HFFc6 (cell line): Measurements from ENCODE around the gene PTPRM. TPM values are rescaled to one million over a fixed set of nuclear protein-coding genes. Genes with fewer than 3 reads are reported as not detected.
A peak's percentile ranks its signal among the peaks of the same experiment; 100 is the strongest.

Source experiments
- DNase-seq: peaks from one replicate; pipeline ENCODE4 v3.0.0-alpha.2; 2018
- H3K27ac Mint-ChIP-seq: 2 replicates; pipeline ENCODE4 v1.8.0; 2020; ENCODE audit warnings: mild to moderate bottlenecking, mixed read lengths
- H3K27me3 Mint-ChIP-seq: 2 replicates; pipeline ENCODE4 v1.8.0; 2021; ENCODE audit warnings: mild to moderate bottlenecking, moderate library complexity, mixed read lengths; ENCODE audit not compliant: insufficient read depth
- H3K36me3 Mint-ChIP-seq: 2 replicates; pipeline ENCODE4 v1.8.0; 2021; ENCODE audit warnings: low read depth, mixed read lengths
- H3K4me1 Mint-ChIP-seq: 2 replicates; pipeline ENCODE4 v1.8.0; 2020; ENCODE audit warnings: low read depth, mixed read lengths
- H3K4me3 Mint-ChIP-seq: 2 replicates; pipeline ENCODE4 v1.8.0; 2020; ENCODE audit warnings: mild to moderate bottlenecking, moderate library complexity, mixed read lengths
- H3K9me3 Mint-ChIP-seq: 2 replicates; pipeline ENCODE4 v1.8.0; 2020; ENCODE audit warnings: mild to moderate bottlenecking, mixed read lengths
- total RNA-seq, 6 experiments: library from RNA; stranded (reverse); fragmentation: NEBNext Ultra II Directional; extraction: Animal tissue kit (Norgen Biotek cat#: 25700); gene quantifications; 2 replicates in 1 of 6; 3 replicates in 5 of 6; pipeline ENCODE4 v1.2.3, GENCODE V29; 2021
- TF ChIP-seq, protein P1 (sequence below): fragments of 200-600 bp; sonication (generic); IDR thresholded peaks from 2 replicates; pipeline ENCODE4 v1.5.0; 2021; ENCODE audit warnings: antibody characterized with exemption, mild to moderate bottlenecking

Gene PTPRM
- total RNA-seq, 6 experiments from 2014 or later = 39.4 to 49.8 (median 43.8) TPM

DNA sequence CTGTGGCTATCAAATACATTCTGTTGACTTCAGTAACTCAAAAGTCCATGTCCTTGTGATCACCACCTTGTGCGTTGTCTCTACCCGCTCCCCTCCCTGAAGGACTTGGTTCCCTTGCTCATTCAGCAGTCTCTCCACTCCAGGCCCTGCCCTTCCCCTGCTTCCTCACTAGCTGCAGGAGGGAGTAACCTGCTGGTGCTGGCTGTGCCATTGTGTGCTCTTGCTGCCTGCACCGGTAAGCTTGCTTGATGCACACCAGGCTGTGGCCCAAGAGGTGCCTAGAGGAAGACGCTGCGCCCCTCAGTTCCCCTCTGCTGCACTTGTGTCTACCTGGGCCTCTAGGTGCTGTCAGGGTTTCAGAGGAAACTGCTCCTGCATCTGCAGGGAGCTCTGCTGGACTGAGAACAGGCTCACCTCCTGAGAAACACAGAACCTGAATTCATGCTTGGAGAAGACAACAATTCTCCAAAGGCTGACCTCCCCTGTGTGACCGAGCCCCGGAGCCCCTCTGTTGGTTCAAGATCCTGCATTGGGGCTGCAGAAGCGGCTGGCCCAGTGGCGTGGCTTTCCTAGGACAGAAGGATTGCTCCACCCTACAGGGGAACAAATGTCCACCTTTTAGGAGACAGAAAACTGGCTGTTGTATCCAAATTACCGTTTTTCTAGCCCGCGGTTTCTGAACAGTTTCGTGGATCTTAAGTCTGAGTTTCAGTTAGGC lies 33.6 kb downstream of the PTPRM start:
- TF ChIP-seq, protein P1, sequence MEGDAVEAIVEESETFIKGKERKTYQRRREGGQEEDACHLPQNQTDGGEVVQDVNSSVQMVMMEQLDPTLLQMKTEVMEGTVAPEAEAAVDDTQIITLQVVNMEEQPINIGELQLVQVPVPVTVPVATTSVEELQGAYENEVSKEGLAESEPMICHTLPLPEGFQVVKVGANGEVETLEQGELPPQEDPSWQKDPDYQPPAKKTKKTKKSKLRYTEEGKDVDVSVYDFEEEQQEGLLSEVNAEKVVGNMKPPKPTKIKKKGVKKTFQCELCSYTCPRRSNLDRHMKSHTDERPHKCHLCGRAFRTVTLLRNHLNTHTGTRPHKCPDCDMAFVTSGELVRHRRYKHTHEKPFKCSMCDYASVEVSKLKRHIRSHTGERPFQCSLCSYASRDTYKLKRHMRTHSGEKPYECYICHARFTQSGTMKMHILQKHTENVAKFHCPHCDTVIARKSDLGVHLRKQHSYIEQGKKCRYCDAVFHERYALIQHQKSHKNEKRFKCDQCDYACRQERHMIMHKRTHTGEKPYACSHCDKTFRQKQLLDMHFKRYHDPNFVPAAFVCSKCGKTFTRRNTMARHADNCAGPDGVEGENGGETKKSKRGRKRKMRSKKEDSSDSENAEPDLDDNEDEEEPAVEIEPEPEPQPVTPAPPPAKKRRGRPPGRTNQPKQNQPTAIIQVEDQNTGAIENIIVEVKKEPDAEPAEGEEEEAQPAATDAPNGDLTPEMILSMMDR = no peak
- Mint-ChIP-seq H3K4me1 (peaks cover 51% of the 10 kb centered on the region), H3K4me3 (peak overlapping the region; percentile 2; the same call in 1 of the 2 replicates), H3K9me3 (no peaks in the 10 kb centered on the region), H3K36me3 (peaks cover 10% of the 10 kb centered on the region), H3K27me3 (no peaks in the 10 kb centered on the region; the same call in 1 of the 2 replicates), H3K27ac (no peak overlapping the region)
- no peak for DNase-seq

DNA sequence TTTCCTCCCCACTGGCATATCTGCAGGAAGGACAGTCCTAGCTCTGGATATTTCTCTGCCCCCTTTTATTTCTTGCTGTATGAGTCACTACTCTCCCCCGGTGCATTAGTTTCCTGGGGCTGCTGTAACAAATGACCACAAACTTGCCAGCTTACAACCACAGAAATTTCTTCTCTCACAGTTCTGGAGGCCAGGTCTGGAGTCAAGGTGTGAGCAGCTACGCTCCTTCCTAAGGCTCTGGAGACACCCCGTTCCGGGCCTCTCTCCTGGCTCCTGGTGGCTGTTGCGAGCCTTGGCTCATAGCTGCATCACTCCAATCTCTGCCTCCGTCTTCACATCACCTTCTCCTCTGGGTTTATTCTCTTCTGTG lies 34.1 kb downstream of the PTPRM start:
- Mint-ChIP-seq H3K36me3 (peaks cover 10% of the 10 kb centered on the region), H3K4me1 (peaks cover 51% of the 10 kb centered on the region), H3K27me3 (no peaks in the 10 kb centered on the region; the same call in 1 of the 2 replicates), H3K27ac (no peak overlapping the region), H3K9me3 (no peaks in the 10 kb centered on the region), H3K4me3 (peak overlapping the region; percentile 2; the same call in 1 of the 2 replicates)
- DNase-seq = peak; percentile 56
- TF ChIP-seq, protein P1 = no peak

DNA sequence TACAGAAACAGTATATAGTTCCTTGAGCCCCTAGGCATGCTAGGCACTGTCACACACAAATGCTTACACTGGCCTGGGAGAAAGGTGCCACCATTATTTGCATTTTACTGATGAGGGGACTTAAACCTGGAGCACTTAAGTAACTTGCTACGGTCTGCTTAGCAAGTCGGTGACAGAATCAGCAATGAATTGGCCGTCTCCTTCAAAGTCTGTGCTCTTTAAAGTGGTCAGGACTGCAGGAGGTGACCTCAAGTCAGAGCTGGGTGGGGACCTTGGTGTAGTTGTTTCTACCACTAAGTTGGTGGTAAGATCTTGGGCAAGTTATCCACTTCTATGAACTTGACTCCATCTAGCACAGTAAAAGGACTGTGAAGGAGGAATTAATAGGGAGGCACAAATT lies 34.8 kb downstream of the PTPRM start:
- Mint-ChIP-seq H3K36me3 (peaks cover 10% of the 10 kb centered on the region), H3K9me3 (no peaks in the 10 kb centered on the region), H3K27me3 (no peaks in the 10 kb centered on the region; the same call in 1 of the 2 replicates), H3K4me3 (no peak overlapping the region), H3K27ac (no peak overlapping the region), H3K4me1 (peaks cover 57% of the 10 kb centered on the region)
- no peak for DNase-seq
- TF ChIP-seq, protein P1 = no peak

DNA sequence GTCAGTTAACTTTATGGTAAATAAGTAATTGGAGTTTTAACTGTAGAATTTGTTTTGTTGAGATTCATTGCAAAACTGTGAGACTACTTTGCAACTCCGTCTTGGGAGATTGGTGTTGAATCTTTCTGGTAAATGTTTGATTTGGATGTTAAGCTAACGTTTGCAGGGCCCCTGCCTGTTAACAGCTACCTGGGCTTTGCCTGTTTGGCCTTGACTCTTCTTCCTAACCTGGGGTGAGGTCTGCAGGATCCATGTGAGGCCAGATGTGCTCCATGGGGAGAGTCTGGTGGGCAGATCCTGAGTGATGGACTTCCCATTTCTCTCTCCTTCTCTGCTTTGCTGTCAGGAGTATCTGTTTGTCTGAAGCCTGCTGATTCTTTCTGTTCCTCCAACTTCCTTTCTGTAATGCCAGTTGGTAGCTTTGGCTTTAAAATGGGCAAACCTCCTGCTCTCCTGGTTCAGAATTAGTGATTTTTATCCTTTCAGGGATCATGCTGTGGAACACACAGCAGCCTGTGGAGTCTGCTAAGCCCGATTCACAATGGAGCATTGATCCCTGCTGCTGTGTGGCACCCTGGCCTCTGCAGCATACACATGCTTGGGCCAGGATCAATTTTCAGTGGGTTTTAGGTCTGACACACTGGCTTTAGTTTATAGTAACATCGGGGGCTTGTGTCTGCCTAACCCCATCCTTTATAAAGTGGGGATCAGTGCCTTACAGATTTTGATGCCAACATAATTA lies 36.3 kb downstream of the PTPRM start:
- TF ChIP-seq, protein P1 = no peak
- Mint-ChIP-seq H3K4me1 (peaks cover 68% of the 10 kb centered on the region), H3K36me3 (peaks cover 10% of the 10 kb centered on the region), H3K27ac (no peak overlapping the region), H3K9me3 (no peaks in the 10 kb centered on the region), H3K4me3 (no peak overlapping the region), H3K27me3 (no peaks in the 10 kb centered on the region; the same call in 1 of the 2 replicates)
- DNase-seq = no peak

DNA sequence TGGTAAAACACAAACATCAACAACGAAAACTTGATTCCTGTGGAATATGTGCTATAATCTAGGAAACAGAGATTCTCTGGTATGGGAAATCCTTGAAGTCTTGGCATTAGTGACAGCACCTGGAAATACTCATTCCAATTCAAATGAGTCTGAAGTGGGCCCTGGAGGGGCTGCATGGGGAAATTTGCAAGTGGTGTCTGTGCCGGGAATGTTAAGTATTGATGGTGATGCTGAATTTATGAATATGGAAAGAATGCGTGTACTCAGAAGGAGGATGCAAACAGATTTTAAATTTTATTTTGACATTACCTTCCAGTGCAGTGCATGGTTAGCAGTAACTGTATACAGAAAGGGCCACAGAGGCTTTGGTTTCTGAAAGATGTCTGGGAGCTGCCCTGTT lies 37.2 kb downstream of the PTPRM start:
- peaks cover 10% of the 10 kb centered on the region for H3K36me3 Mint-ChIP-seq
- H3K9me3 Mint-ChIP-seq = no peaks in the 10 kb centered on the region
- no peak overlapping the region for H3K27ac Mint-ChIP-seq
- peaks cover 70% of the 10 kb centered on the region for H3K4me1 Mint-ChIP-seq
- TF ChIP-seq, protein P1 = no peak
- H3K27me3 Mint-ChIP-seq = no peaks in the 10 kb centered on the region; the same call in 1 of the 2 replicates
- no peak for DNase-seq
- H3K4me3 Mint-ChIP-seq = no peak overlapping the region
